NCI-H69 (cell line): ENCODE data around the gene ADSS1.

Experiments used
- DNase-seq: peaks from one replicate; lab custom pipeline; 2025; lab: John Stamatoyannopoulos, UW

Gene ADSS1

GRCh38 chr14:104796687-104797081 is 72.7 kb downstream of the ADSS1 start:
- DNase-seq = no peak
